GM18517 (cell line): Measurements from ENCODE around the gene VTI1A.
"Not testable (repeated sequence)": the region's sequence is repeated elsewhere in the genome, so short reads cannot be mapped to it uniquely, and the experiment has no call there.

ENCODE experiments used
- ATAC-seq: cut with Tn5 transposase; IDR thresholded peaks from one replicate; pipeline ENCODE4 v1.9.1; 2021; ENCODE audit warnings: mild to moderate bottlenecking, moderate library complexity; ENCODE audit not compliant: unreplicated experiment

VTI1A gene

GRCh38 chr10:112446855-112447619 is at the start of gene VTI1A, which contains the start of gene ZDHHC6:
Gene VTI1A (plus strand): TSS chr10:112447215. CDS start chr10:112447374, 159 bp downstream.
Gene ZDHHC6 (minus strand): TSS chr10:112446914. CDS start chr10:112445436, 1,478 bp downstream.
- peak; percentile 89 for ATAC-seq

DNA sequence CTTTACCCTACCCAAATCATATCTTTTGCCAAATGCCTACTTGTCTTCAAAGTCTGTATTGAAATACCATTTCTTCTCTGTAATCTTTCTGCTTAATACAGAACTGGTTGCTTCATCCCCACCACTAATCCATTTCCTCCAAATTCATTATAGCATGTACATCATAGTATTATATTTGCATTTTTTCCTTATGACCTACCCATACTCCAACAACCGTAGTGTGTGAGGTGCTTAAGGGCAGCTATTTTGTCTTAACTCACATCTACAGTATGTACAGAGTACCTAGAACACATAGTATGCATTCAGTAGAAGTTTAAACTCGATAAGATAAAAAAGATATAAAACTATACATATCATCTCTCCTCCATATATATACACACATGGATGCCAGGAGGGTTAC is 49.4 kb upstream of the VTI1A start:
- no peak for ATAC-seq

DNA sequence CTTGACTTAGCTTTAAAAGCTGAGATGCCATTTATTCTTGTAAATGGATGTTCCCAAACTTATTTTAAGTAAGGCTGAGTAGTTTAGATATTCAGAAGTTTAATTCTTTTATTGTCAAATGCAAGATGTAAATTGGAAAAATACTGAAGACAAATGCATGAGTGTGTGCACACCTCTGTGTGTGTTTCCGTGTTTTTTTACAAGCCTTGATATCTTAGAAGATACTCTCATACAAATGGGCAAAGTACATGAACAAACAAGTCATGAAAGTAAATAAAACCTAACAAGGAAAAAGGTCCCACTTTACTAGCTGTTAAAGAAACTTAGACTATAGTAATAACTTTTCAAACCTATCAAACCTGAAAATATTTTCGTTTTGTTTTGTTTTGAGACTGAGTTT is 44.1 kb upstream of the VTI1A start:
- ATAC-seq: no peak

DNA sequence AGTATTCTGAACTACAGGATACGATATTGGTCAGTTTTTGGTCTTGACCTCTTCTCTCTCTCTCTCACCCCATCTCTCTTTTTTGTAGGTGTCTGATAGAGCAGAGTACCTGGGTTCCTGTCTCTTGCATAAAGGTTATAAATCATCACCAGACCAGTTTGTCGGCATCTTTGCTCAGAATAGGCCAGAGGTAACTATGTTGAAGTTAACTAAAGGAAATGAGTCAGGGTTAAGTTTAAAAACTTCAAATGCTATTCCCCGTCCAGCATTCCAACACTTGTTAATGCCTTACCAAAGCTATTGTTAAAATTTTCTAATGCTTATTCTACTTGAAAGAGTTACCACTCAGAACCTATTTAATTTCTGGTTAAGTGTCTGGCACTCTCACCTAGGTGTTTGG is 42.4 kb upstream of the VTI1A start:
- ATAC-seq: no peak

DNA sequence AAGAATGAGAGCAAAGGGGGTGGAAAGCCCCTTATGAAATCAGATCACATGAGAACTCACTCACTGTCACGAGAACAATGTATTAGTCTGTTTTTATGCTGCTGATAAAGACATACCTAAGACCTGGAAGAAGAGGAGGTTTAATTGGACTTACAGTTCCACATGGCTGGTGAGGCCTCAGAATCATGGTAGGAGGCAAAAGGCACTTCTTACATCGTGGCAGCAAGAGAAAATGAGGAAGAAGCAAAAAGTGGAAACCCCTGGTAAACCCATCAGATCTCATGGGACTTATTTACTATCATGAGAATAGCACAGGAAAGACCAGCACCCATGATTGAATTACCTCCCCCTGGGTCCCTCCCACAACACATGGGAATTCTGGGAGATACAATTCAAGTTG is 40.2 kb upstream of the VTI1A start:
- ATAC-seq: not testable (repeated sequence)

- ATAC-seq: no peak
Observed at GRCh38 chr10:112407696-112408095, 39.3 kb upstream of the VTI1A start.

GRCh38 chr10:112409299-112409698 is 37.7 kb upstream of the VTI1A start:
- ATAC-seq: no peak

DNA sequence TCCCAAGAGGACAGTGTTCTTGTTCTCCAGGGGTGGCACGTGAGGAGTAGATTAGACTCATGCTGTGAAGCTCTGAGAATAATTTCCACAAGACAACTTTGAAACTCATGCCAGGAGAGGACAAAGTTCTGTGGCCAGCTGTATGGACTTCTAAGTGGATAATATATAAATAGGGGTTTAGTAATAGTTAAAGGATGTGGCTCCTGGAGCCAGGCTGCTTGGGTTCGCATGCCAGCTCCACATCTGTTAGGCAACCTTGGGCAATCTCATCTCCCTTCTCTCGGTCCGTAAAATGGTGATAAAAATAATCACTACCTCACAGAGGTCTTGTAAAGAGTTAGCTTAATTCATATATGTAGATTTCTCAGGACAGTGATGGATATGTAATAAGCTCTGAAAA is 37.3 kb upstream of the VTI1A start:
- no peak for ATAC-seq

GRCh38 chr10:112412696-112413095 is 34.3 kb upstream of the VTI1A start:
- ATAC-seq: no peak

- ATAC-seq: no peak
Observed at GRCh38 chr10:112421731-112422130, 25.3 kb upstream of the VTI1A start.

GRCh38 chr10:112424651-112425050 is 22.4 kb upstream of the VTI1A start:
- ATAC-seq: no peak

GRCh38 chr10:112426111-112426510 is 20.9 kb upstream of the VTI1A start:
- no peak for ATAC-seq

GRCh38 chr10:112429147-112429546 is 17.9 kb upstream of the VTI1A start:
- no peak for ATAC-seq

DNA sequence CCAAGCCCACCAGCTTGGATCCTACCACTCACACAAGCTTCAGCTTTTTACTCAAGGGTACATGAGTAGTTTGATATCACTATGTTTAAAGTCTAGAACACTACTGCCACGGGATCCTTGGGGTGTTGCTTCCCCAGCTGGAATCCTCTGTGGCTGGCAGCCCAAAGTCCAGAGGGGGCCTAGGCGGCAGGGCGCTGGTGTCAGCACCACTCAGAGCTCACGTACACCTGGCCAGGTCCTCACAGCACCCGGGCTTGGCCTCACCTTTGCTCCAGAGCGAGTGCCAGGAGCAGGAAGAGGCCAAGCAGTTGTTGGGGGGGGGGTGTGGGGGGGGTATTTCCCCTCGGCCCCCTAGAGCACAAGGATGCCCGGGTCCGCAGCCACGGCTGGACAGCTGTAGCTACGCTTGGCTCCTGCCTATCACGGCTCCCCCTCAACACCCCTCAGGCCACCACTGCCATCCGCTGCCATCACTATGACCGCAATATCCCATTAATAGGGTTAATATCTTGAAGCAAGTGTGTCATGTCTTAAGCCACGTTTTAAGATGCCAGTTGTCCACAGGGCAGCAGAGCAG is 17.3 kb upstream of the VTI1A start:
- ATAC-seq: no peak

GRCh38 chr10:112433136-112433535 is 13.9 kb upstream of the VTI1A start:
- ATAC-seq: no peak

DNA sequence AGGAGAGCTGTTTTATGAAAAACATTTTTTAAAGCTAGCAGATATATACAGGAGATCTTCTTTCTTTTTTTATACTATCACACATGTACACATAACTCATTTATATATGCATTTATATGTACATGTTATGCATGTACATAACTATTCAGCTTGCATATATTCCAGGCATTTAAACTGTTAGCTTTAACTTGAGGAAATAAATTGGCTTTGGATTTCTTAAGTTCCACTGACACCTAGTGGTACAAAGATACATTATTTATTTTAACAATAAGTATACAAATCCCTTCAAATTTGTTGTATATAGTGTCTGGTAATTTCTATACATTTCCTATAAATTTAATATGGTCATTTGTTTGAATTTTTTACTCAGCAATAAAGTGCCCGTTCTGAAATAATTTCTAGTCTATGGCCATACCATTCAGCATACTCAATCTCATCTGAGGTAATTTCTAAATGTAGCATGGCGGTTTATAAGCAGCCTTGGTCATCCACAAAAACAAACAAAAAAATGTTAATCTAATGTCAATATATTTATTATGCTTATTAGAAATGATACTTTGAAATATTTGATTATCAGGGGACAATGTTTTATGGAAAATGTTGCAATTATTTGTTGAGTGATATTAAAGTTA is 11.9 kb upstream of the VTI1A start:
- ATAC-seq: no peak

- ATAC-seq: no peak
Observed at GRCh38 chr10:112438356-112438755, 8.7 kb upstream of the VTI1A start.

- no peak for ATAC-seq
Observed at GRCh38 chr10:112441520-112441919, 5.5 kb upstream of the VTI1A start.

GRCh38 chr10:112442063-112442462 is 5.0 kb upstream of the VTI1A start:
- no peak for ATAC-seq

GRCh38 chr10:112446055-112446854 is 760 bp upstream of the VTI1A start:
- ATAC-seq: peak; percentile 48

GRCh38 chr10:112447620-112447928 is 559 bp downstream of the VTI1A start:
- ATAC-seq: no peak
